Activated naive CD4-positive, alpha-beta T cell treated with anti-CD3 and anti-CD28 coated beads for 36 hours (primary cell): ENCODE measurements around the gene PFKM. TPM values are rescaled to one million over a fixed set of nuclear protein-coding genes. Genes with fewer than 3 reads are reported as not detected.
"Not testable (repeated sequence)": the region's sequence is repeated elsewhere in the genome, so short reads cannot be mapped to it uniquely, and the experiment has no call there.

Experiments used
- CTCF ChIA-PET: fragments of 350-600 bp; sonication (Branson Sonifier 250); formaldehyde crosslinking; loops from one replicate; lab custom pipeline; 2021; ENCODE audit warnings: antibody characterized with exemption; lab: Charles Lee
- DNase-seq: peaks from one replicate; pipeline ENCODE4 v3.0.0-alpha.2; 2020
- H3K27ac Mint-ChIP-seq: one replicate; pipeline ENCODE4 v1.8.0; 2021; ENCODE audit warnings: mild to moderate bottlenecking, mixed read lengths
- H3K27me3 Mint-ChIP-seq: one replicate; pipeline ENCODE4 v1.8.0; 2021; ENCODE audit warnings: low read depth, mixed read lengths
- H3K36me3 Mint-ChIP-seq: one replicate; pipeline ENCODE4 v1.8.0; 2021; ENCODE audit warnings: low read depth, mixed read lengths
- H3K4me1 Mint-ChIP-seq: one replicate; pipeline ENCODE4 v1.8.0; 2021; ENCODE audit warnings: low read depth, mixed read lengths
- H3K4me3 Mint-ChIP-seq: one replicate; pipeline ENCODE4 v1.8.0; 2021; ENCODE audit warnings: mild to moderate bottlenecking, moderate library complexity, mixed read lengths
- H3K9me3 Mint-ChIP-seq: one replicate; pipeline ENCODE4 v1.8.0; 2021; ENCODE audit warnings: mixed read lengths
- intact Hi-C: fragments of 100-400 bp; cut with micrococcal nuclease; formaldehyde crosslinking; loops from one replicate; pipeline ENCODE4 v1.15.1; 2023
- total RNA-seq, 2 experiments: library from RNA; stranded (reverse); gene quantifications; one replicate each; pipeline ENCODE4 v1.2.3, GENCODE V29; 2021

Gene PFKM
- total RNA-seq, 2 experiments from 2014 or later, result 68.2 to 71.9 TPM

DNA sequence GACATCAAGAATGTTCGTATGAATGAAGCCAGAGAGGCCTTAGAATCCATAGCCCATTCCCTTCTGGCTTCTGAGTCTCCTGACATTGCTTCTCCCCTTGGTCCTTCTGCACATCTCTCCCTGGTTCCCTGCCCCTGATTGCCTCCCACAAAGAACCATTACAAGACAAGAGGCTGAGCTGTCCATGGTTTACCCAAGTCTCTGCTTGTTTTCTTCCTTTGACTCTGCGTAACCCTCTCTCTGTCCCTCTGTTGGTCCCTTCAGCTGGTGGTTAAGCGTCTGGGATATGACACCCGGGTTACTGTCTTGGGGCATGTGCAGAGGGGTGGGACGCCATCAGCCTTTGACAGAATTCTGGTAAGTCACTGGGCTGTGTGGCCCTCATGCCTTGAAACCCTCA, 15.9 kb downstream of the PFKM start:
- Mint-ChIP-seq H3K27ac (no peak overlapping the region), H3K9me3 (no peaks in the 10 kb centered on the region), H3K4me3 (no peak overlapping the region), H3K36me3 (peaks cover 43% of the 10 kb centered on the region), H3K4me1 (no peaks in the 10 kb centered on the region), H3K27me3 (no peaks in the 10 kb centered on the region)
- CTCF ChIA-PET, result no interaction called here
- intact Hi-C loops, result no loop called here
- DNase-seq, result no peak

DNA sequence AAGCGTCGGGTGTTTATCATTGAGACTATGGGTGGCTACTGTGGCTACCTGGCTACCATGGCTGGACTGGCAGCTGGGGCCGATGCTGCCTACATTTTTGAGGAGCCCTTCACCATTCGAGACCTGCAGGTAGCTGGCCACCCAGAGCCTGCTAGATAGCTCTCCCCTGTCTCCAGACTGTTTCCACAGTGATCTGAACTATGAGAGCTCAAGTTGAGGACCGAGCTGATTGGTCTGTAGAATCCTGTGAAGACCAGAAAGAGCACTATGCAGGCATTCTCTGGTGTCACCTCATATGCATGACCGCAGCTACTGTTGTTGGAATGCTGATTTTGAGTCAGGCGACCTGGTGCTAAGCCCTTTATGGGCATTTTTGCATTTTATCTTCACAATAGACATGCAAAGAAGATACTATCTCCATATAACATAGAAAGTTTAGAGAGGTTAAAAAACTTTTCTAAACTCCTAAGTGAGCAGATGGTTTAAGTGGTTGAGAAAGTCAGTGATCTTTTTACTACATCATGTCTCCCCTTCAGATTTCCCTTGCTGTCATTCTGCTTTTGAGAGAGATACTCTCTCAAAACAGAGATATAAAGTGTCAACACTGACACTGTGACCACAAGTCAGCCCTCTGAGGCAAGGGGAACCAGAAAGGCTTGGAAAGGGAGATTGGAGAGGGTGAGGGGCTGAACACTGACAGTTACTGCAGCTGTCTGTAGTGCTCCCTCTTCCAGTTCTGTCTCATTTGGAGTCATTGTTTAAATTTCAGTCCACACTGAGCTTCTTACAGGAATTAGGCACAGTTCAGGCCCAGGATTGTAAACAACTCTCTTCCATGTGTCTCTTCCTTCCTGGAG, 23.9 kb downstream of the PFKM start:
- H3K4me1 Mint-ChIP-seq, result no peaks in the 10 kb centered on the region

DNA sequence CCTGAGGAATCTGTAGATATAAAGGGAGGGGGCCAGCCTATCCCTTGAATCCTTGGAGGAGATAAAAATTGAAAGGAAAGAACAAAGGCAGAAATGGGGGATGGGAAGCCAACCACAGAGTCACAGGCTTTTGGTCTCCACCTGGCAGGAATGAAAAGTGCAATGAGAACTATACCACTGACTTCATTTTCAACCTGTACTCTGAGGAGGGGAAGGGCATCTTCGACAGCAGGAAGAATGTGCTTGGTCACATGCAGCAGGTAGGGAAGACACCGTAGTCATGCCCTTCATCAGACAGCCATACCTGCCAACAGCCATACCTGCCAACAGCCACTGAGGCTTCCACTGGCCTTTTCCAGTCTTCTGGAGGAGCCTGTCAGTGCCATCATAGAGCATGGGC, 24.7 kb downstream of the PFKM start:
- H3K27me3 Mint-ChIP-seq, result no peaks in the 10 kb centered on the region
- no peak for DNase-seq
- H3K4me1 Mint-ChIP-seq, result no peaks in the 10 kb centered on the region
- H3K27ac Mint-ChIP-seq, result no peak overlapping the region
- intact Hi-C loops, result no loop called here
- no peaks in the 10 kb centered on the region for H3K9me3 Mint-ChIP-seq
- no peak overlapping the region for H3K4me3 Mint-ChIP-seq
- CTCF ChIA-PET, result no interaction called here
- peaks cover 23% of the 10 kb centered on the region for H3K36me3 Mint-ChIP-seq

More for the DNA sequence above, 23.9 kb downstream of the PFKM start:
- CTCF ChIA-PET, result no interaction called here
- Mint-ChIP-seq H3K9me3 (no peaks in the 10 kb centered on the region), H3K27me3 (no peaks in the 10 kb centered on the region), H3K36me3 (peaks cover 22% of the 10 kb centered on the region), H3K27ac (no peak overlapping the region), H3K4me3 (no peak overlapping the region)
- intact Hi-C loops, result no loop called here
- DNase-seq, result no peak

DNA sequence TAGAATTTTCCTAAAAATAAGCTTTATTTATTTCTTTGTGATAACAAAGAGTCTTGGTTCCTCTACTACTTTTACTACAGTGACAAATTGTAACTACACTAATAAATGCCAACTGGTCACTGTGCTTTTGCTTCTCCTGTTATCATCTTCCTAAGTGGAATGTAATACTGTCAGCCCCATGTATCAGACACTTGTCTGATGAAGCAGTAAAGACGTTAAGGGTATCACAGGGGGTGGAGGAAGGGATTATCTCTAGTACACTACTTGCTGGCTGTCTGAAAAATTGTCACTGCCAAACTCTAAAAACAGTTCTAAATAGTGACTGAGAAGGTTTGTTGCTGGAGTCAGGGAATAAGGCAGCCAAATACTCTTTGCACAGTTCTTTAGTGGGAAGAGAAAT, 26.8 kb downstream of the PFKM start:
- H3K4me3 Mint-ChIP-seq, result no peak overlapping the region
- H3K27me3 Mint-ChIP-seq, result no peaks in the 10 kb centered on the region
- no peak overlapping the region for H3K27ac Mint-ChIP-seq
- no peak for DNase-seq
- no peaks in the 10 kb centered on the region for H3K4me1 Mint-ChIP-seq
- no peaks in the 10 kb centered on the region for H3K9me3 Mint-ChIP-seq
- intact Hi-C loops, result no loop called here
- H3K36me3 Mint-ChIP-seq, result peaks cover 16% of the 10 kb centered on the region
- CTCF ChIA-PET, result interaction anchor here (0.6 to 0.8 kb wide), 2 partner anchors 47 to 476 kb away, joined by 3 read pairs; no protein-coding TSS in a partner anchor

DNA sequence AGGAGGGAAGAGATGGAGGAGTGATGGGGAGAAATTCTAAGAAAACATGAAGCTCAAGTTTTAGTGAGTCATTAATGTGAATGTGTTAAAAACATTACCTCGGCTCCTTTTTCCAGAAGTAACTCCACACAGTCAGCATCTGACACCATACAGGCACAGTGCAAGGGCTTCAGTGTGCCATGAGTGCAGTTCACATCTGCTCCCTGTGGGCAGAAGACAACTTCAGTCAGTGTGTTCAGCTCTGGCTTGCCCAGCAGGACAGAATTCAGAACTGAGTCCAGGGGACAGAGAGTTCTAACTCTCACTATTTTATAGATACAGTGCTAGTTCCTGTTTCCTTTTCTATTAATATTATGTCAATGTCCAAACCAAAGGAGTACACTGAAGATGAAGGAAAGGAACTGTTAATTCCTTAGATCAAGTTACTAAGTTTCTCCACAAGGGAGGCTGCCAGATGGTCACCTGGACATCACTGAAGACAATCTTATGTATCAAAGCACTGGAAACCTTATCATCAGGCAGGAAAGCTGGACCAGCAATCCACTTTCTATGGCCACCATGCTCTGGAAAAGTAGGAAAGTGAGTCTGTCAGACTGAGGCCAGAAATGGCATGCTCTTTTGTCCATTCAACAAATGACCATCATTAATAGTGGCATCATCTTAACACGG, 32.1 kb downstream of the PFKM start:
- no peak for DNase-seq
- Mint-ChIP-seq H3K4me3 (no peak overlapping the region), H3K27ac (peak overlapping the region; percentile 47), H3K36me3 (peaks cover 11% of the 10 kb centered on the region), H3K9me3 (no peaks in the 10 kb centered on the region), H3K4me1 (peaks cover 23% of the 10 kb centered on the region), H3K27me3 (no peaks in the 10 kb centered on the region)
- CTCF ChIA-PET, result interaction anchor here (0.8 to 1.1 kb wide), 2 partner anchors 8 to 38 kb away, joined by 3 read pairs; no protein-coding TSS in a partner anchor
- intact Hi-C loops, result no loop called here

DNA sequence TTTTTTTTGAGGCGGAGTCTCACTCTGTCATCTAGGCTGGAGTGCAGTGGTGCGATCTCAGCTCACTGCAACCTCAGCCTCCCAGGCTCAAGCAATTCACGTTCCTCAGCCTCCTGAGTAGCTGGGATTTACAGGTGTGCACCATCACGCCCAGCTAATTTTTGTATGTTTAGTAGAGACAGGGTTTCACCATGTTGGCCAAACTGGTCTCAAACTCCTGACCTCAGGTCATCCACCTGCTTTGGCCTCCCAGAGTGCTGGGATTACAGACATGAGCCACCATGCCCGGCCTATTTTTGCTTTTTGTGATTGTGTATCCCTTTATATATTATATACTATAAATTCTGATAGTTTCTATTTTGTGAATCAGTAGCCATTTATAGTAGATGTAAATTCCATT, 36.6 kb downstream of the PFKM start:
- not testable (repeated sequence) for H3K27ac Mint-ChIP-seq, H3K36me3 Mint-ChIP-seq, H3K27me3 Mint-ChIP-seq, H3K9me3 Mint-ChIP-seq, DNase-seq
- CTCF ChIA-PET, result interaction anchor here (0.9 kb wide), 1 partner anchor 33 kb away, joined by 3 read pairs; no protein-coding TSS in a partner anchor
- intact Hi-C loops, result loop anchor here (2.0 kb wide), 1 partner anchor 27 kb away; the partner anchor contains the start of gene CCDC184
- H3K4me3 Mint-ChIP-seq, result peak overlapping the region; percentile 93
- peaks cover 50% of the 10 kb centered on the region for H3K4me1 Mint-ChIP-seq

DNA sequence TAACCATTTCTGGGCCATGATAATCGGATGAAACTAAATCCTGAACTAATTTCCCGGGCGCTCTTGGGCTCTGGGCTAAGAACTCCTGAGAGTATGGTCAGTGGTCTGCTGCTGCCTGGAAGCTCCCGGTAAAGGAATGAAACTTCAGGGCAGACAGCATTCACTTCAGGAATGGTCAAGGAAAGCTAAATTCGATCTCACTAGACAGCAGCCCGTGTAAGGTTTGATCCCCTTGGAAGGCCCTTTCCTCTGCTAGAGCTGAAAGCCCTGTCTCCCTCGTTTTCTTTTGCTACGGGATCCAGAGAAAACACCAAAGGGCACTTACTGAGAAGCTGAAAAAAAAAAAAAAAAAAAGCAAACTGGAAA, 37.5 kb downstream of the PFKM start:
- CTCF ChIA-PET, result interaction anchor here (0.7 to 2.2 kb wide), 3 partner anchors 9 to 311 kb away, joined by 3 to 7 read pairs (median 6); no protein-coding TSS in a partner anchor

DNA sequence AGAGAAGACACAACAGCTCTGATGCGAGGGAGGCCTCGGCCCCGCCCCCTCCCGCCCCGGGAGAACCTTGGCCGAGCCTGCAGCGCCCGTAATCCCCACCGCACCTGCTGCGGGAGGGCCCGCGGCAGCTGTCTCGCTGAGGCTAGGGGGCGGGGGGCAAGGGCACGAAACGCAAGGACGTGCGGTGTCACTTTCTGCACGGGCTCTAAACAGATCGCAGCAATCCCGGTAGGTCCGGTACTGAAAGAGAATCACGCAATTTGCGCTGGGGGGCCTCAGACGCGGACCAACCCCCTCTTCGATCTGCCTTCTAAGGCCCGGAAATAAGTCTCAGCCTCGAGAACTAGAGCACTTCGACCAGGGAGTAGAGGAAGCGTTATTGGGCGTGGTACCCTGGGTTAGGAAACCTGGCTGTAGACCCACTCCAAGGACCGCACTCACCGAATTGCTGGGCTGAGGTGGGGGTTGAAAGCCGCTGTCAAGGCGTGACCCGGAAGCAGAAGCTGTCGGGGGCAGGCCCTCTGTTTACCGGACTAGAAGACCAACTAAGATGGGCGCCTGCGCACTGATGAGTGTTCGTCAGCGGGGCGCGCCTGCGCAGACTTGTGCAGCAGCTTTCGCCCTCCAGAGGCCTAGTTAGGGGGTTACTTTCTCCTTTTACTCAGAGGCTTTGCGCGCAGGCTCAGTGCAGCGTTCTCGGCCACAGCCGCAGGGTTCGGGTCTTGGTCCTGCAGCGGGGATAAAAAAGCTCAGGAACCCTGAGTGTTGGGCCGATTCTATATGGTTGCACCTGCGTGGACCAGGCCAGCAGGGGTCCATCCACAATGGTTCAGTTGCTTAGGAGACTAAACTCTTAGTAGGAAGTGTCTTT, 38.1 kb downstream of the PFKM start, which contains the start of gene ASB8:
ASB8 (minus strand) TSS at position 498 of the 871 bp plus-strand sequence. CDS start 4,019 bp downstream, outside the sequence.
- H3K4me1 Mint-ChIP-seq, result peaks cover 47% of the 10 kb centered on the region

More for the DNA sequence above, 37.5 kb downstream of the PFKM start:
- no peak for DNase-seq
- Mint-ChIP-seq H3K4me1 (peaks cover 53% of the 10 kb centered on the region), H3K9me3 (no peaks in the 10 kb centered on the region), H3K36me3 (peaks cover 5% of the 10 kb centered on the region), H3K27me3 (no peaks in the 10 kb centered on the region), H3K4me3 (peak overlapping the region; percentile 93), H3K27ac (peak overlapping the region; percentile 96)
- intact Hi-C loops, result loop anchor here (1.0 to 2.0 kb wide), 10 partner anchors 26 to 560 kb away; partner anchors contain the start of genes CCDC184, CCNT1, PFKM and SENP1

DNA sequence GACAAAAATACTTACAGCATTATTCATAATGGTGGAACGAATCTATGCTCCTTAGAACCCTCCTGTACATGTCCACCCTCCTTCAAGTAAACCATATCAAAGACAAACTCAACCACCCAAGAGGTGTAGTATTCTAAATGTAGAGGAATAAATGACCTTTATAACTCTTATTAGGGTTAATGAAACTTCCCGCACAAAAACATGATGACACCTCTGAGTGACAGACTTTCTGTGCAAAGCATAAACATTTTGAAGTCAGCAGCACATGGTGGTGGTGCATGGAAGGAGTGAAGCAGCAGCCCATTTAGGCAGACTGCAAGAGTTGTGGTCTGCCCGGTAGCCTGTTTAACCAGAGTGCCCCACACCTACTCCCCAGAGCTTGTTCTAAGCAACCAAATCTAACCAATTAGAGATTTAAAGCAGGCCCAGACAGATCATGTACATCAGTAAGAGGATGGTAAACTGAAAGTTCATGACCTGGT, 38.8 kb downstream of the PFKM start:
- intact Hi-C loops, result loop anchor here (1.0 to 2.0 kb wide), 10 partner anchors 25 to 558 kb away; partner anchors contain the start of genes CCDC184, CCNT1, PFKM and SENP1
- H3K27ac Mint-ChIP-seq, result peak overlapping the region; percentile 96
- H3K36me3 Mint-ChIP-seq, result peaks cover 2% of the 10 kb centered on the region
- peak overlapping the region; percentile 93 for H3K4me3 Mint-ChIP-seq
- no peaks in the 10 kb centered on the region for H3K27me3 Mint-ChIP-seq
- H3K9me3 Mint-ChIP-seq, result no peaks in the 10 kb centered on the region
- peaks cover 44% of the 10 kb centered on the region for H3K4me1 Mint-ChIP-seq
- peak; percentile 27 for DNase-seq
- CTCF ChIA-PET, result interaction anchor here (0.9 to 2.2 kb wide), 9 partner anchors 8 to 415 kb away, joined by 3 to 7 read pairs (median 5); no protein-coding TSS in a partner anchor

More for the DNA sequence above, 38.1 kb downstream of the PFKM start, which contains the start of gene ASB8:
- peak within 1 kb of the TSS; percentile 96 for H3K27ac Mint-ChIP-seq
- DNase-seq, result peak; percentile 100
- peaks cover 2% of the 10 kb centered on the region for H3K36me3 Mint-ChIP-seq
- H3K9me3 Mint-ChIP-seq, result no peaks in the 10 kb centered on the region
- H3K4me3 Mint-ChIP-seq, result peak within 1 kb of the TSS; percentile 93
- CTCF ChIA-PET, result interaction anchor here (0.7 to 2.2 kb wide), 10 partner anchors 9 to 414 kb away, joined by 3 to 7 read pairs (median 4); no protein-coding TSS in a partner anchor
- H3K27me3 Mint-ChIP-seq, result no peaks in the 10 kb centered on the region
- intact Hi-C loops, result loop anchor here (1.0 to 2.0 kb wide), 10 partner anchors 26 to 559 kb away; partner anchors contain the start of genes CCDC184, CCNT1, PFKM and SENP1

DNA sequence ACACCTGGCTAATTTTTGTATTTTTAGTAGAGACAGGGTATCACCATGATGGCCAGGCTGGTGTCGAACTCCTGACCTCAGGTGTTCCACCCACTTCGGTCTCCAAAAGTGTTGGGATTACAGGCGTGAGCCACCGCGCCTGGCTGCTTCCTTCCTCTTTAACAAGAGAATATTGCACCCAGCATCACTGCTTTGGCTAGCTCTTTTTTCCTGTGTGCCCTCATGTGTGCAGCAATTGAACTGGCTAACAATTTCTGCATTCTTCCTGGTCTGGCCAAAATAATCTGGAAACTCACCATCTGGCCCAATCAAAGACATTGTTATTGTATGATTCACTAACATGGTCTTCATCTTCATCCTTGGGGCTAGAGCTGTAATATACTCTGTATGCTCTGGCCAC, 40.9 kb downstream of the PFKM start:
- no peak overlapping the region for H3K4me3 Mint-ChIP-seq
- DNase-seq, result no peak
- no peaks in the 10 kb centered on the region for H3K27me3 Mint-ChIP-seq
- no peak overlapping the region for H3K27ac Mint-ChIP-seq
- CTCF ChIA-PET, result interaction anchor here (0.6 to 1.8 kb wide), 6 partner anchors 9 to 418 kb away, joined by 3 read pairs; partner anchors contain the start of gene CCDC184
- peaks cover 33% of the 10 kb centered on the region for H3K4me1 Mint-ChIP-seq
- no peaks in the 10 kb centered on the region for H3K9me3 Mint-ChIP-seq
- intact Hi-C loops, result loop anchor here (10.0 kb wide), 1 partner anchor 415 kb away; no protein-coding TSS in a partner anchor
- H3K36me3 Mint-ChIP-seq, result no peaks in the 10 kb centered on the region

DNA sequence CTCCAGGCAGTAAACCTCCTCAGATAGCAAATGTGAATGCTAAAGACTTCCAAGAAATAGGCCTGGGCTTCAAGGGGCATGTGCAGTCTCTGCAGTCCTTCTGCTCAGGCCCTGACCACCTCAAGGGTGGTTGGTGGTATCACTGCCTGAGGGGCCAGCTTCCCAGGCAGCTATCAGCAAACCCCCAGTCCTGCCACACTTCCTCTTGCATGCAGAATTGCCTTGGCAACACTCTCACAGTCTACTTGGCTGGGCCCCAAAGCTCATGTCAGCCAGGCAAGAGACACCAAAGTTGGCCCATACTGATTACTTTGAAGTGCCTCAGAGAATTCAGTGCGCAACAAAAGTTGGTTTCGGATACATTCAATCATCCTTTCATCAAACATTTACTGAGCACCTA, 41.6 kb downstream of the PFKM start:
- DNase-seq, result peak; percentile 14
- Mint-ChIP-seq H3K36me3 (no peaks in the 10 kb centered on the region), H3K4me3 (no peak overlapping the region), H3K4me1 (peaks cover 33% of the 10 kb centered on the region), H3K27ac (no peak overlapping the region), H3K9me3 (no peaks in the 10 kb centered on the region), H3K27me3 (no peaks in the 10 kb centered on the region)
- CTCF ChIA-PET, result interaction anchor here (1.0 to 1.8 kb wide), 3 partner anchors 22 to 418 kb away, joined by 3 read pairs; partner anchors contain the start of gene CCDC184
- intact Hi-C loops, result loop anchor here (10.0 kb wide), 1 partner anchor 416 kb away; no protein-coding TSS in a partner anchor
